GM21390 (cell line): ENCODE results near the gene MARCHF4.

Experiments
- ATAC-seq: cut with Tn5 transposase; IDR thresholded peaks from one replicate; pipeline ENCODE4 v1.9.1; 2021; ENCODE audit not compliant: unreplicated experiment

MARCHF4 gene

GRCh38 chr2:216371721-216372702, at the start of gene MARCHF4:
Gene MARCHF4 (minus strand): TSS chr2:216372483. CDS start chr2:216370260, 2,223 bp downstream.
- ATAC-seq = no peak

GRCh38 chr2:216420367-216421101, 48.3 kb upstream of the MARCHF4 start:
- no peak for ATAC-seq

GRCh38 chr2:216418981-216419380, 46.7 kb upstream of the MARCHF4 start:
- ATAC-seq = no peak

- ATAC-seq = no peak
Observed at GRCh38 chr2:216416571-216417307, 44.5 kb upstream of the MARCHF4 start.

GRCh38 chr2:216415541-216415940, 43.3 kb upstream of the MARCHF4 start:
- no peak for ATAC-seq

GRCh38 chr2:216414772-216415319, 42.6 kb upstream of the MARCHF4 start:
- no peak for ATAC-seq

GRCh38 chr2:216413882-216414281, 41.6 kb upstream of the MARCHF4 start:
- no peak for ATAC-seq

- peak; percentile 97 for ATAC-seq
Observed at GRCh38 chr2:216412022-216412999, 40.0 kb upstream of the MARCHF4 start, which contains the start of gene SMARCAL1. Gene SMARCAL1 (plus strand): TSS chr2:216412484. CDS start chr2:216414705, 2,221 bp downstream.

- ATAC-seq = no peak
Observed at GRCh38 chr2:216410550-216410949, 38.3 kb upstream of the MARCHF4 start.

GRCh38 chr2:216408426-216409290, 36.4 kb upstream of the MARCHF4 start:
- ATAC-seq = no peak

- ATAC-seq = no peak
Observed at GRCh38 chr2:216406826-216407225, 34.5 kb upstream of the MARCHF4 start.

- ATAC-seq = no peak
Observed at GRCh38 chr2:216405588-216405987, 33.3 kb upstream of the MARCHF4 start.

- ATAC-seq = peak; percentile 60
Observed at GRCh38 chr2:216404010-216404618, 31.8 kb upstream of the MARCHF4 start.

GRCh38 chr2:216402751-216403150, 30.5 kb upstream of the MARCHF4 start:
- no peak for ATAC-seq

- no peak for ATAC-seq
Observed at GRCh38 chr2:216399621-216400020, 27.3 kb upstream of the MARCHF4 start.

- no peak for ATAC-seq
Observed at GRCh38 chr2:216394881-216395280, 22.6 kb upstream of the MARCHF4 start.

GRCh38 chr2:216392945-216393840, 20.9 kb upstream of the MARCHF4 start:
- ATAC-seq = no peak
